Uterus (tissue), 4 donors: ENCODE data around the gene NBEAL1. TPM values are rescaled to one million over a fixed set of nuclear protein-coding genes. Genes with fewer than 3 reads are reported as not detected.
"Not testable (repeated sequence)": the region's sequence is repeated elsewhere in the genome, so short reads cannot be mapped to it uniquely, and the experiment has no call there.

ENCODE experiments used
- DNase-seq, 2 donors: peaks; one replicate each; pipeline ENCODE4 v3.0.0-alpha.2; 2019 to 2020
- H3K27ac ChIP-seq, 2 donors: fragments of 200-600 bp; sonication (generic); 1 replicate in 1 of 2; 2 replicates in 1 of 2; pipeline ENCODE4 v1.5.1; 2016 to 2018
- H3K27me3 ChIP-seq, 2 donors: fragments of 200-600 bp; sonication (generic); one replicate each; pipeline ENCODE4 v1.5.1; 2018 to 2019; ENCODE audit warnings: control low read depth in 1 of 2
- H3K36me3 ChIP-seq, 2 donors: fragments of 200-600 bp; sonication (generic); one replicate each; pipeline ENCODE4 v1.5.1; 2019; ENCODE audit warnings: control low read depth in 1 of 2
- H3K4me1 ChIP-seq, 2 donors: fragments of 200-600 bp; sonication (generic); one replicate each; pipeline ENCODE4 v1.5.1; 2018 to 2019; ENCODE audit warnings: control low read depth in 1 of 2
- H3K4me3 ChIP-seq, 2 donors: fragments of 200-600 bp; sonication (generic); 1 replicate in 1 of 2; 2 replicates in 1 of 2; pipeline ENCODE4 v1.5.1; 2018 to 2019; ENCODE audit warnings: mild to moderate bottlenecking in 1 of 2
- H3K9me3 ChIP-seq, 2 donors: fragments of 200-600 bp; sonication (generic); one replicate each; pipeline ENCODE4 v1.5.1; 2019; ENCODE audit warnings: control low read depth in 1 of 2
- POLR2A ChIP-seq, 2 donors: fragments of 450-650 bp; IDR thresholded peaks; one replicate each; pipeline ENCODE4 v1.6.1; 2016; ENCODE audit warnings: antibody characterized with exemption in 2 of 2, mild to moderate bottlenecking in 1 of 2, moderate library complexity in 1 of 2
- intact Hi-C: fragments of 100-400 bp; cut with DNase I; formaldehyde crosslinking; loops from one replicate; pipeline ENCODE4 v1.15.1; 2023; ENCODE audit warnings: low total_unique reads
- total RNA-seq, 4 donors: library from RNA; depleted of rRNA in 3 of 4; stranded (reverse); fragments of >200 nt in 3 of 4; gene quantifications; one replicate each; pipeline versions ENCODE4 v1.1.0 to v1.2.4, GENCODE V29; 2014 to 2023
- TF ChIP-seq, protein P1 (sequence below), 4 experiments: fragments of 200-600 bp in 2 of 4; fragments of 450-650 bp in 2 of 4; sonication (generic) in 2 of 4; IDR thresholded peaks; one replicate each; pipeline ENCODE4 v1.5.1; 2016 to 2019; ENCODE audit warnings: antibody characterized with exemption in 4 of 4, mild to moderate bottlenecking in 2 of 4, moderate library complexity in 1 of 4
- donor health status: DM: yes; HTN: yes; CAD: no.

Gene NBEAL1
- total RNA-seq, 4 donors from 2014 or later: 23.1 to 106 (median 41.8) TPM

DNA sequence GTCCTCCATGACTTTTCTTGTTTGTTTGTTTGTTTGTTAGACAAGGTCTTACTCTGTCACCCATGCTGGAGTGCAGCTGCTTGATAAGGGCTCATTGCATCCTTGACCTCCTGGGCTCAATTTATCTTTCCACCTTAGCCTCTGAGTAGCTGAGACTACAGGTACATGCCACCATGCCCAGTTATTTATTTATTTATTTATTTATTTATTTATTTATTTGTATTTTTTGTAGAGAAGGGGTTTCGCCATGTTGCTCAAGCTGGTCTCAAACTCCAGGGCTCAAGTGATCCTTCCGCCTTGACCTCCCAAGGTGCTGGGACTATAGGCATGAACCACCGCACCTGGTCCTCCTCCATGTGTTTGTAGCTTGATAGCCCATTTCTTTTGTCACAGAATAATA lies 37.9 kb downstream of the NBEAL1 start:
- no peaks in the 10 kb centered on the region for H3K4me1 ChIP-seq
- H3K4me3 ChIP-seq: no peak overlapping the region

DNA sequence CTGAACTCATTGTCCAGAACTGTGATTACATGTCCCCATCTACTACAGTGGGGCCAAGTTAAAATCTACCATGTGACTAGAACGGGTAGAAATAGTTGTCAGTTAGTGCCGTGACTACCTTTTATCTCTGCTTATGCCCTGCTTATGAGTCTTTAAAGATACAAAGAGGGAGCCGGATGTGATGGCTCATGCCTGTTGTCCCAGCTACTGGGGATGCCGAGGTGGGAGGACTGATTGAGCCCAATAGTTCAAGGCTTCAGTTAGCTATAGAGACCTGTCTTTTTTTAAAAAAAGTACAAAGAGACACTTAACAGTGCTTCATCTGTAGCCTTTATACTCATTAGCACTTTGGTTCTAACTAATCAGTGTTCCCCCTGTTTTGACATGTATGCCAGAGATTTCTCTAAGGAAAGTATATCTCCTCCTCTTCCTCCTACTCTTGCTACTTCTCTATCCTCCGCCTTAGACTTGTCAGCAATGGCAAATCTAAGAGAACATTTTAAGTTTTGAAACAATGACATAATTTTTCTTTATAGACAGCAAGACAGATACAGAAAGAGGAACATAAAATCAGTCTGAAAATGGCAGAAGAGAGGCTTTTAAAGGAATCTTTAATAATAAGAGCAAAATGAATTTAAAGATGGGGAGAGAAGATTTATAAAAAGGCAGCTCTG lies 45.0 kb downstream of the NBEAL1 start:
- H3K9me3 ChIP-seq: no peaks in the 10 kb centered on the region
- H3K4me1 ChIP-seq: no peaks in the 10 kb centered on the region
- no peak for DNase-seq
- H3K4me3 ChIP-seq: no peak overlapping the region
- TF ChIP-seq, protein P1, sequence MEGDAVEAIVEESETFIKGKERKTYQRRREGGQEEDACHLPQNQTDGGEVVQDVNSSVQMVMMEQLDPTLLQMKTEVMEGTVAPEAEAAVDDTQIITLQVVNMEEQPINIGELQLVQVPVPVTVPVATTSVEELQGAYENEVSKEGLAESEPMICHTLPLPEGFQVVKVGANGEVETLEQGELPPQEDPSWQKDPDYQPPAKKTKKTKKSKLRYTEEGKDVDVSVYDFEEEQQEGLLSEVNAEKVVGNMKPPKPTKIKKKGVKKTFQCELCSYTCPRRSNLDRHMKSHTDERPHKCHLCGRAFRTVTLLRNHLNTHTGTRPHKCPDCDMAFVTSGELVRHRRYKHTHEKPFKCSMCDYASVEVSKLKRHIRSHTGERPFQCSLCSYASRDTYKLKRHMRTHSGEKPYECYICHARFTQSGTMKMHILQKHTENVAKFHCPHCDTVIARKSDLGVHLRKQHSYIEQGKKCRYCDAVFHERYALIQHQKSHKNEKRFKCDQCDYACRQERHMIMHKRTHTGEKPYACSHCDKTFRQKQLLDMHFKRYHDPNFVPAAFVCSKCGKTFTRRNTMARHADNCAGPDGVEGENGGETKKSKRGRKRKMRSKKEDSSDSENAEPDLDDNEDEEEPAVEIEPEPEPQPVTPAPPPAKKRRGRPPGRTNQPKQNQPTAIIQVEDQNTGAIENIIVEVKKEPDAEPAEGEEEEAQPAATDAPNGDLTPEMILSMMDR (IDR thresholded peaks at IDR 0.05): no peak
- TF ChIP-seq POLR2A (IDR thresholded peaks at IDR 0.05): no peak
- H3K27me3 ChIP-seq: no peaks in the 10 kb centered on the region
- no peak overlapping the region for H3K27ac ChIP-seq
- intact Hi-C loops: no loop called here
- H3K36me3 ChIP-seq: no peaks in the 10 kb centered on the region

More for the DNA sequence above, 37.9 kb downstream of the NBEAL1 start:
- no peaks in the 10 kb centered on the region for H3K36me3 ChIP-seq
- DNase-seq: no peak
- TF ChIP-seq POLR2A (IDR thresholded peaks at IDR 0.05): no peak
- TF ChIP-seq, protein P1 (IDR thresholded peaks at IDR 0.05): no peak
- no peaks in the 10 kb centered on the region for H3K9me3 ChIP-seq
- H3K27me3 ChIP-seq: no peaks in the 10 kb centered on the region
- intact Hi-C loops: no loop called here
- H3K27ac ChIP-seq: no peak overlapping the region

DNA sequence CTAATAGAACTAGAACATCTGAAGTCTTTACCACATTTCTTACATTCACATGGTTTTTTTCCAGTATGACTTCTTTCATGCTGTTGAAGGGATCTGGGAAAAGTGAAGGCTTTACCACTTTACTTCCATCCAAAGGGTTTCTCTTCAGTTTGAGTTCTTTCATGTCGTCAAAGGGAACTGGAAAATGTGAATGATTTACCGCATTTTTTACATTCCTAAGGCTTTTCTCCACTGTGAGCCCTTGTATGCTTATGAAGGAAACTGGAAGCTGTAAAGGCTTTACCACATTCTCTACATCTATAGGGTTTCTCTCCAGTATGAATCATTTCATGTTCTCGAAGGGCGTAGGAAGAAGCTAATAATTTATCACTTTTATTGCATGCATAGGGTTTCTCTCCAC lies 46.7 kb downstream of the NBEAL1 start:
- H3K27me3 ChIP-seq: no peaks in the 10 kb centered on the region

DNA sequence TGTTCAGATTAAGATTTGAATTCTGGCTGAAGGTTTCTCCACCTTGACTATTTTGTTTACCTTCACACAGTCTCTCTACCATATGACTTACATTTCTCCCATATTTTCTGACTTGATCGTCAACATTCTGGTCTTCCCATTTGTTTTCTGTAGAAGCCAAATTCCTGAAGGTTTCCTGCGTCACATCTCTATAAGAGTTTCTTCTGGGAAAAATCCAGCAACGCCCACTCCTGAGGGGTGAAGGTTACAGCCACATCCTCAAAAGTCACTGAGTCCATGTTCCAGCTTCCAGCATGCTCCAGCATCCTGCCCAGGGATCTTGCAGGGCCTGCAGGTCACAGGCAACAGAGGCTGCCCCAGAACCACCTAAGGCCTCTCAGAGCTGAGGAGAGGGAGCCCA lies 47.5 kb downstream of the NBEAL1 start:
- H3K9me3 ChIP-seq: no peaks in the 10 kb centered on the region
- no peak overlapping the region for H3K27ac ChIP-seq
- no peaks in the 10 kb centered on the region for H3K27me3 ChIP-seq
- H3K4me1 ChIP-seq: no peaks in the 10 kb centered on the region
- no peak for DNase-seq
- intact Hi-C loops: no loop called here
- H3K36me3 ChIP-seq: no peaks in the 10 kb centered on the region
- H3K4me3 ChIP-seq: no peak overlapping the region
- no peak for TF ChIP-seq POLR2A (IDR thresholded peaks at IDR 0.05)
- TF ChIP-seq, protein P1 (IDR thresholded peaks at IDR 0.05): no peak

More for the DNA sequence above, 46.7 kb downstream of the NBEAL1 start:
- intact Hi-C loops: no loop called here
- no peak overlapping the region for H3K4me3 ChIP-seq
- no peaks in the 10 kb centered on the region for H3K4me1 ChIP-seq
- no peaks in the 10 kb centered on the region for H3K36me3 ChIP-seq
- TF ChIP-seq, protein P1 (IDR thresholded peaks at IDR 0.05): no peak
- TF ChIP-seq POLR2A (IDR thresholded peaks at IDR 0.05): no peak
- no peaks in the 10 kb centered on the region for H3K9me3 ChIP-seq
- no peak for DNase-seq
- H3K27ac ChIP-seq: no peak overlapping the region

DNA sequence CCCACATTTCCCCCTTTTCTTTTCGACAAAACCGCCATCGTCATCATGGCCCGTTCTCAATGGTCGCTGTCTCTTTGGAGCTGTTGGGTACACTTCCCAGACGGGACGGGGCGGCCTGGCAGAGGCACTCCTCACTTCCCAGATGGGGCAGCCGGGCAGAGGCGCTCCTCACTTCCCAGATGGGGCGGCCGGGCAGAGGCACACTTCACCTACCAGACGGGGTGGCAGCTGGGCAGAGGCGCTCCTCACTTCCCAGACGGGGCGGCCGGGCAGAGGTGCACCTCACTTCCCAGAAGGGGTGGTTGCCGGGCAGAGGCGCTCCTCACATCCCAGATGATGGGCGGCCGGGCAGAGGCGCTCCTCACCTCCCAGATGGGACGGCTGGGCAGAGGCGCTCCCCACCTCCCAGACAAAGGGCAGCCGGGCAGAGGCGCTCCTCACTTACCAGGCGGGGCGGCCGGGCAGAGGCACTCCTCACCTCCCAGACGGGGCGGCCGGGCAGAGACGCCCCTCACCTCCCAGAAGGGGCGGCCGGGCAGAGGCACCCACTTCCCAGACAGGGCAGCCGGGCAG lies 51.9 kb downstream of the NBEAL1 start:
- DNase-seq, H3K27ac ChIP-seq, H3K4me1 ChIP-seq, H3K4me3 ChIP-seq, H3K27me3 ChIP-seq, H3K36me3 ChIP-seq, H3K9me3 ChIP-seq, intact Hi-C loops: not testable (repeated sequence)
